ENCODE data around the gene MAP7D1.

Gene MAP7D1

DNA sequence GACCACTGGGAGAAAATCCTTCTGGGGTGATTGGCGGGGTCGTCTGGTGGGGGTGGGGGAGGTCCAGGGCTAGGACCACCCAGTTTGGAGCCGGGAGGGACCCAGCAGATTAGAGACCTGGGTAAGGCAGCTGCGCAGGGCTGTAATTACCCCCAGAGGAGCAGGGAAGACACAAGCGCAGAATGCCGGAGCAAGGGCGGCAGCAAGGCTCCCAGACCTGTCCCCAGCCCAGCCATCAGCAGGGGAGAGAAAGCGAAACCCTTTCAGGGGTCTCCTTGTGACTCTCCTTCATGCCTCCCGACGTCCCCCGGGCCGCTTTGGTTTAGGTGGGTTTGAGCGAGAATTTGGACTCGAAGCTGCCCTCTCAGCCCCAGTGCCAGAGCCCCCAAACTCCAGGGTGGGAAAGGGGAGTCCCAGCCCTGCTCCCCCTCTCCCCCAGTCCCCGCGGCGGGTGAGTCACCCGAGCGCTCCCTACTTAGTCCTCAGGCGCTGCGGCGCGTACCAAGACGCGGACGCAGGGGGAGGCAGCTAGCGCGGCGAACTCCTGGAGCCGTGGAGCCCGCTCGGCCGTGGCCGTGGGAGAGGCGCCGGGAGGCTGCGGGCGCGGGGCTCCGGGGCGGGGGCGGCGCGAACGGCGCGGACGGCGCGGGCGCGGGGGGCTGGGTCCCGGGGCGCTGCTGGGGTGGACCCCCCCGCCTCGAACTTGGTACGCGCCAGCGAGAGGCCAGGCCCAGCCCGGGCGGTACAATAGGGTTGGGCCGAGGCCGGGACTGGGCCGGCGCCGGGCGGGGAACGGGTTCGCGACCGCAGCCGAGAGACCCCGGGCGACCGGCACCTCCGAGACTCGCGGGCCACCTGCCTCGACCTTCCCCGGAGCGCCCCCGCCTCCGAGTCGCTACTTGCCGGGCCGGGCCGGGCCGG is at the start of gene MAP7D1:
Gene MAP7D1, plus strand, starts transcription at position 753 of the 921 bp plus-strand sequence. CDS start 258 bp downstream, outside the sequence.
- DNase-seq, result peak; percentile 87

GRCh38 chr1:36106269-36106668 is 49.7 kb upstream of the MAP7D1 start:
- no peak for DNase-seq

- DNase-seq, result no peak
Measured at GRCh38 chr1:36107394-36107793, 48.6 kb upstream of the MAP7D1 start.

- DNase-seq, result no peak
Measured at GRCh38 chr1:36108314-36108713, 47.6 kb upstream of the MAP7D1 start.

GRCh38 chr1:36109041-36109679 is 46.8 kb upstream of the MAP7D1 start:
- no peak for DNase-seq

- no peak for DNase-seq
Measured at GRCh38 chr1:36111151-36111550, 44.8 kb upstream of the MAP7D1 start.

GRCh38 chr1:36112823-36113222 is 43.1 kb upstream of the MAP7D1 start:
- DNase-seq, result no peak

- DNase-seq, result no peak
Measured at GRCh38 chr1:36114371-36114770, 41.6 kb upstream of the MAP7D1 start.

DNA sequence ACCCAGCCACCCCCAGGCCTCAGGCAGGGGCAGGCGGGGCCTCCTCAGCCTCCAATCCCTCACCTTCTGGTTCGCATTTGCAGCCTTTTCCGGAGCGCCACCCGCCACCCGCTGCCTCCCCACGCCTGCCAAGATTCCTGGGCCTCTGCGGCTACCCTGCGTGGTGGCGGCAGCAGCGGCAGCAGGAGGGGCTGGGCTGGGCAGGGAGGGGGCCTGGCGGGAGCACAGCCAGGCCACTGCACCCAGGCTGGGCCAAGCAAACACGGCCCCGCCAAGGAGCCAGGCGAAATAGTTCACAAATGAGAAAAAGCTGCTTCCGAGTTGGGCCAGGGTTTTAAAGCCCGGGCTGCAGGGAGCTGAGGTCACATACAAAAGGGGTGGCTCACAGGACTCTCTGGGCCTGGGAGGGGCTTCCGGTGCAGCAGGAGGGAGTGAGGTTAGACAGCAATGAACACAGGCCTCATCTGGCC is 40.7 kb upstream of the MAP7D1 start:
- DNase-seq, result no peak

GRCh38 chr1:36115931-36116330 is 40.0 kb upstream of the MAP7D1 start:
- DNase-seq, result peak; percentile 18

GRCh38 chr1:36116901-36117300 is 39.1 kb upstream of the MAP7D1 start:
- DNase-seq, result no peak

- DNase-seq, result no peak
Measured at GRCh38 chr1:36118447-36119204, 37.3 kb upstream of the MAP7D1 start.

- no peak for DNase-seq
Measured at GRCh38 chr1:36119456-36119855, 36.5 kb upstream of the MAP7D1 start.

GRCh38 chr1:36122062-36123030 is 33.6 kb upstream of the MAP7D1 start:
- DNase-seq, result no peak

GRCh38 chr1:36123356-36123755 is 32.6 kb upstream of the MAP7D1 start:
- DNase-seq, result no peak

- no peak for DNase-seq
Measured at GRCh38 chr1:36124404-36125128, 31.4 kb upstream of the MAP7D1 start.

DNA sequence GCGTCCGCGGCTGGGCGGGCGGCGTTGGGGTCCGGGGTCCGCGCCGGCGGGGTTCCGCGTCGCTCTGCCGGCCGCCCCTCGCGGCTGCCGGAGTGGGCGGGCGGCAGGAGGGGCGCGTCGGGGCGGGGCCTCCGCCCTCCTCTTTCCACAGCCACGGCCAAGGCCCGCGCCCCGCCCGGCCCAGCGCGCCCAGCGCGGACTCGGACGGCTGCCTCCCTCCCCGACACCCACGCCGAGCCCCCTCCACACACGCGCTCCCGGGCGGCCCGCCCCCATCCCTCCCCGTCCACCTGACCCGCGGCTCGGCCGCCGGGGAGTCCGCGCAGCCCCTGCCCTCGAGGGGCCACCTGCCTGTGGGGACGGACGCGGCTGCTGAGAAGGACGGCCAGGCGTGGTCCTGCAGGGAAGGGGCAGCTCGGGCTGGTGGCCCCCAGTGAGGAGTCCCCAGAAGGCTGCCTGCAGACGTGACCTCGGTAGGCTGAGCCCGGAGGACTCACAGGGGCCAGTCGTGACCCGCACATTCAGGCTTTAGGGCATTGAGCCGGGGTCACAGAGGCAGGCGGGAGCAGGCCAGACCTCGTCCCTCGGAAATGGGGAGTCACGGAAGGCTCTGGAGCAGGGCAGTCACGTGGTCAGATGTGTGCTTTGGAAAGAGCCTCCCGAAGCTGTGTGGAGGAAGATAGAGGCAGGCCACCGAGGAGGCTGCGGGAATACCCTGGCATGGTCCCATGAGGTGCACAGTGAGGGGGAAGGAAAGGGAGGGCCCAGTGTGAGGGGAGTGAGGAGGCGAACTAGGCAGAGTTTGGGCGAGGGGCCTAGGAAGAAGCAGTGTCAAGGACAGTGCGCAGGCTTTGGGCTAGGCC is 30.6 kb upstream of the MAP7D1 start, which contains the start of gene COL8A2:
Gene COL8A2, minus strand, starts transcription at position 94 of the 863 bp plus-strand sequence. CDS start 24,980 bp downstream, outside the sequence.
- no peak for DNase-seq

- no peak for DNase-seq
Measured at GRCh38 chr1:36126005-36126716, 29.8 kb upstream of the MAP7D1 start.

- no peak for DNase-seq
Measured at GRCh38 chr1:36126797-36127500, 29.0 kb upstream of the MAP7D1 start.

Data from OCI-M1 (cell line).